Uterus (tissue), 2 donors: ENCODE results near the gene TBL1X.

ENCODE experiments used
- CTCF ChIP-seq, 4 experiments: fragments of 200-600 bp in 2 of 4; fragments of 450-650 bp in 2 of 4; sonication (generic) in 2 of 4; IDR thresholded peaks; one replicate each; pipeline ENCODE4 v1.5.1; 2016 to 2019; ENCODE audit warnings: antibody characterized with exemption in 4 of 4, mild to moderate bottlenecking in 2 of 4, moderate library complexity in 1 of 4
- POLR2A ChIP-seq, 2 donors: fragments of 450-650 bp; IDR thresholded peaks; one replicate each; pipeline ENCODE4 v1.6.1; 2016; ENCODE audit warnings: antibody characterized with exemption in 2 of 2, mild to moderate bottlenecking in 1 of 2, moderate library complexity in 1 of 2

DNA sequence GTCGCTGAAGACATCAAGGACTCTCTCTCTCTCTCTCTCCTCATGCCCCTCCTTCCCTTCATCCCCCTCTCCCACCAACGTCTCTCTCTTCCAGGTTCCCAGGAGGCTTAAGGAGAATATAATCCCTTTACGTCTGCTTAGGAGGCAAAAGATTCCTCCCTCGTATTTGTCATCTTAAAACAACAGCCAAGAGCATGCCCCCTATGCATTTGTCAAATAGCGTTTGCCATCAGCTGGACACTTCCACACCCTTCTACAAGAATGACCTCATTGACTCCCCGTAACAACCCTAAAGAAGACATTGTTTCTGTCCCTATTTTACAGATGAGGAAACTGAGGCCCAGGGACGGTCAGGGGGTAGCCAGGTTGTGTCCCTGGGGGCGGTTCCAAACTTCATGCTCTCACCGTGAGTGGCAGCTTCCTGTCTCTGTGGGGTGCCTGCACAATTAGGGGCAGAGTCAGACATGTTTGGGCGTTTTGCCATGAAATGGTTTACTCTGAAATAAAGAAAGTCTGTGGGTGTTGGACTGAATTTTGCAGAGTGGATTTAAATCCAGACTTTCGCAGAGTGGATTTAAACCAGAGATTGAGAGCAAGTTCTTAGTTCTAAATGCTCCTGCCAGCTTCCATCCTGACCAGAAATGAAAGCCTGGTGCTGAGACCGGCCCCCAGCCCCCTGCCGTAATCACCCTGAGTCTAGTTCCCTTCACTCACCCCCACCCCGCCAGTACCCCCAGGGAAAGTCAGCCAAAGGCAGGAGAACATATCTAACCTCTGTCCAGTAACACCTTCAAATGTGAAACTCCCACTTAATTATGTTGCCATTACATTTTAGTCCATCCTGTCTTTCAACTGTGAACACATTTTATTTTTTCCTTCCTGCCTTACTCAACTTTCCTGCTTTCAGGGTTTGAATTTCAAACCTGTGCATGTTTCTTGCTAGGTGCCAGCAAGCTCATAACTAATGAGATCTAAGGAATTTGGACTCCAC is 44.3 kb upstream of the TBL1X start:
- TF ChIP-seq CTCF (IDR thresholded peaks at IDR 0.05) (no peak), POLR2A (IDR thresholded peaks at IDR 0.05) (no peak)
